Common myeloid progenitor, CD34-positive (primary cell): ENCODE data around the gene SEC61A2.
A peak's percentile ranks its signal among the peaks of the same experiment; 100 is the strongest.
"Not testable (repeated sequence)": the region's sequence is repeated elsewhere in the genome, so short reads cannot be mapped to it uniquely, and the experiment has no call there.

ENCODE experiments used
- CTCF ChIA-PET: fragments of 350-600 bp; sonication (Branson Sonifier 250); formaldehyde crosslinking; loops from one replicate; lab custom pipeline; 2021; ENCODE audit warnings: antibody characterized with exemption; lab: Charles Lee
- POLR2A ChIA-PET: fragments of 350-600 bp; sonication (Branson Sonifier 250); formaldehyde crosslinking; loops from one replicate; lab custom pipeline; 2021; ENCODE audit warnings: antibody characterized with exemption; lab: Charles Lee
- DNase-seq, 3 donors: peaks; one replicate each; pipeline versions ENCODE4 v3.0.0 to v3.0.0-alpha.2; 2013
- H3K27ac ChIP-seq, 2 experiments: 1 replicate in 1 of 2; 2 replicates in 1 of 2; pipeline ENCODE4 v1.7.0; 2013; ENCODE audit warnings: inconsistent platforms in 2 of 2, low read length in 2 of 2, mild to moderate bottlenecking in 2 of 2, low read depth in 1 of 2, moderate library complexity in 1 of 2; ENCODE audit not compliant: severe bottlenecking in 2 of 2, insufficient read depth in 1 of 2, poor library complexity in 1 of 2
- H3K27me3 ChIP-seq, 5 experiments: replicated peaks in 2 of 5; 1 replicate in 3 of 5; 2 replicates in 2 of 5; pipeline versions ENCODE4 v1.6.1 to v1.7.0; 2013; ENCODE audit warnings: low read length in 4 of 5, mild to moderate bottlenecking in 2 of 5, moderate library complexity in 2 of 5, inconsistent platforms in 1 of 5; ENCODE audit not compliant: insufficient read depth in 5 of 5, control insufficient read depth in 4 of 5
- H3K36me3 ChIP-seq, 4 experiments: 1 replicate in 2 of 4; 2 replicates in 2 of 4; pipeline versions ENCODE4 v1.6.1 to v1.7.0; 2013; ENCODE audit warnings: low read length in 3 of 4, control low read depth in 1 of 4, mild to moderate bottlenecking in 1 of 4; ENCODE audit not compliant: control insufficient read depth in 4 of 4, insufficient read depth in 4 of 4
- H3K4me1 ChIP-seq, 4 experiments: 1 replicate in 3 of 4; 2 replicates in 1 of 4; pipeline versions ENCODE4 v1.6.1 to v1.7.1; 2013; ENCODE audit warnings: low read length in 3 of 4, mild to moderate bottlenecking in 3 of 4, control low read depth in 1 of 4, inconsistent platforms in 1 of 4, moderate library complexity in 1 of 4; ENCODE audit not compliant: control insufficient read depth in 4 of 4, insufficient read depth in 4 of 4; ENCODE audit errors: control extremely low read depth in 1 of 4
- H3K4me3 ChIP-seq, 7 experiments: 1 replicate in 4 of 7; 2 replicates in 3 of 7; pipeline versions ENCODE4 v1.5.1 to v1.7.0; 2013; ENCODE audit warnings: mild to moderate bottlenecking in 7 of 7, low read length in 6 of 7, moderate library complexity in 6 of 7, inconsistent platforms in 2 of 7, low read depth in 2 of 7, control low read depth in 1 of 7; ENCODE audit not compliant: insufficient read depth in 4 of 7, control insufficient read depth in 1 of 7; ENCODE audit errors: extremely low read depth in 1 of 7
- H3K9me3 ChIP-seq, 5 experiments: 1 replicate in 4 of 5; 2 replicates in 1 of 5; pipeline versions ENCODE4 v1.6.1 to v1.7.1; 2013; ENCODE audit warnings: low read length in 4 of 5, mild to moderate bottlenecking in 2 of 5, inconsistent platforms in 1 of 5, low read depth in 1 of 5, moderate library complexity in 1 of 5; ENCODE audit not compliant: control insufficient read depth in 4 of 5, insufficient read depth in 2 of 5; ENCODE audit errors: control extremely low read depth in 1 of 5
- WGBS: methylation state at CpG from one replicate; pipeline ENCODE4 v1.1.5; 2013; ENCODE audit not compliant: insufficient coverage; 5-methylcytosine and 5-hydroxymethylcytosine counted together

The SEC61A2 gene

GRCh38 chr10:12165999-12166775, 36.7 kb downstream of the SEC61A2 start:
- ChIA-PET CTCF (interaction anchor here (1.1 kb wide), 1 partner anchor 34 kb away, joined by 3 read pairs; no protein-coding TSS in a partner anchor), POLR2A (no interaction called here)
- Histone ChIP-seq H3K27me3 (no peaks in the 10 kb centered on the region), H3K4me3 (no peak overlapping the region), H3K9me3 (no peaks in the 10 kb centered on the region), H3K4me1 (no peaks in the 10 kb centered on the region), H3K36me3 (peaks cover 27 to 77% (median 60%) of the 10 kb centered on the region in 4 experiments), H3K27ac (no peak overlapping the region)
- 96% methylated on average over 6 of the region's 6 CpGs for WGBS
- DNase-seq: no peak

GRCh38 chr10:12171512-12171911, 42.0 kb downstream of the SEC61A2 start:
- POLR2A ChIA-PET, H3K9me3 ChIP-seq, H3K4me3 ChIP-seq, H3K27ac ChIP-seq, H3K4me1 ChIP-seq, H3K27me3 ChIP-seq, DNase-seq: not testable (repeated sequence)
- 100% methylated on average over 1 of the region's 6 CpGs for WGBS
- peaks cover 19 to 67% (median 46%) of the 10 kb centered on the region in 4 experiments for H3K36me3 ChIP-seq
- CTCF ChIA-PET: interaction anchor here (1.0 kb wide), 1 partner anchor 9 kb away, joined by 3 read pairs; no protein-coding TSS in a partner anchor

- ChIA-PET CTCF (interaction anchor here (1.5 kb wide), 1 partner anchor 8 kb away, joined by 5 read pairs; no protein-coding TSS in a partner anchor), POLR2A (no interaction called here)
- no peaks in the 10 kb centered on the region for H3K27me3 ChIP-seq
- H3K9me3 ChIP-seq: no peaks in the 10 kb centered on the region
- H3K4me1 ChIP-seq: peaks cover 4 to 18% (median 12%) of the 10 kb centered on the region in 4 experiments
- peaks cover 7 to 58% (median 24%) of the 10 kb centered on the region in 4 experiments for H3K36me3 ChIP-seq
- no peak overlapping the region for H3K27ac ChIP-seq
- 97% methylated on average over 8 of the region's 9 CpGs for WGBS
- no peak for DNase-seq
- H3K4me3 ChIP-seq: no peak overlapping the region
Measured at GRCh38 chr10:12177642-12178041, 48.2 kb downstream of the SEC61A2 start.

- no CpG with 5 or more reads among the region's 4 CpGs for WGBS
- DNase-seq: no peak
- ChIA-PET CTCF (interaction anchor here (1.4 to 2.9 kb wide), 5 partner anchors 12 to 166 kb away, joined by 3 to 11 read pairs (median 5); partner anchors contain the start of genes CDC123 and NUDT5), POLR2A (no interaction called here)
- H3K27me3 ChIP-seq: no peaks in the 10 kb centered on the region
- H3K27ac ChIP-seq: no peak overlapping the region
- H3K4me3 ChIP-seq: no peak overlapping the region
- H3K4me1 ChIP-seq: peaks cover 4 to 18% (median 12%) of the 10 kb centered on the region in 4 experiments
- H3K36me3 ChIP-seq: peaks cover 4 to 52% (median 16%) of the 10 kb centered on the region in 4 experiments
- no peaks in the 10 kb centered on the region for H3K9me3 ChIP-seq
Measured at GRCh38 chr10:12179606-12180170, 50.2 kb downstream of the SEC61A2 start.

- H3K27me3 ChIP-seq: no peaks in the 10 kb centered on the region
- POLR2A ChIA-PET: interaction anchor here (0.6 to 0.8 kb wide), 2 partner anchors 15 to 113 kb away, joined by 3 to 4 read pairs; partner anchors contain the start of gene NUDT5
- 91% methylated on average over 6 of the region's 9 CpGs for WGBS
- no peak overlapping the region for H3K27ac ChIP-seq
- H3K4me1 ChIP-seq: peaks cover 4 to 18% (median 12%) of the 10 kb centered on the region in 4 experiments
- peaks cover 4 to 52% (median 18%) of the 10 kb centered on the region in 4 experiments for H3K36me3 ChIP-seq
- H3K4me3 ChIP-seq: no peak overlapping the region
- CTCF ChIA-PET: interaction anchor here (0.6 to 2.9 kb wide), 5 partner anchors 9 to 164 kb away, joined by 3 to 11 read pairs (median 5); partner anchors contain the start of genes CDC123 and NUDT5
- DNase-seq: no peak
- no peaks in the 10 kb centered on the region for H3K9me3 ChIP-seq
Measured at GRCh38 chr10:12180221-12180974, 50.9 kb downstream of the SEC61A2 start.

- peak; percentile 85 to 99 (median 96) for DNase-seq
Measured at GRCh38 chr10:12181065-12181775, 51.7 kb downstream of the SEC61A2 start.

More at GRCh38 chr10:12181065-12181775, 51.7 kb downstream of the SEC61A2 start:
- WGBS: 63% methylated on average over 12 of the region's 13 CpGs
- Histone ChIP-seq H3K27ac (no peak overlapping the region), H3K9me3 (no peaks in the 10 kb centered on the region), H3K27me3 (no peaks in the 10 kb centered on the region), H3K36me3 (peaks cover 4 to 60% (median 20%) of the 10 kb centered on the region in 4 experiments), H3K4me1 (peaks cover 4 to 22% (median 14%) of the 10 kb centered on the region in 4 experiments), H3K4me3 (no peak overlapping the region)
- POLR2A ChIA-PET: interaction anchor here (0.6 to 0.8 kb wide), 2 partner anchors 14 to 114 kb away, joined by 3 to 4 read pairs; partner anchors contain the start of gene NUDT5
- CTCF ChIA-PET: interaction anchor here (0.6 to 2.9 kb wide), 3 partner anchors 9 to 163 kb away, joined by 3 to 11 read pairs (median 4); partner anchors contain the start of genes CDC123 and NUDT5
